Left ventricle myocardium inferior (tissue), 1 donor: Measurements from ENCODE around the gene MYO9A. TPM values are rescaled to one million over a fixed set of nuclear protein-coding genes. Genes with fewer than 3 reads are reported as not detected.

ENCODE experiments used
- DNase-seq: peaks from one replicate; pipeline ENCODE4 v3.0.0-alpha.2; 2020
- H3K27ac ChIP-seq: fragments of 200-600 bp; replicated peaks from 2 replicates; pipeline ENCODE4 v1.8.0; 2021
- H3K27me3 ChIP-seq: fragments of 200-600 bp; 2 replicates; pipeline ENCODE4 v1.8.0; 2021; ENCODE audit warnings: low read depth
- H3K36me3 ChIP-seq: fragments of 200-600 bp; 2 replicates; pipeline ENCODE4 v1.8.0; 2021
- H3K4me1 ChIP-seq: fragments of 200-600 bp; 2 replicates; pipeline ENCODE4 v1.8.0; 2021
- H3K4me3 ChIP-seq: fragments of 200-600 bp; 2 replicates; pipeline ENCODE4 v1.8.0; 2021; ENCODE audit warnings: mild to moderate bottlenecking, moderate library complexity
- H3K9me3 ChIP-seq: fragments of 200-600 bp; replicated peaks from 2 replicates; pipeline ENCODE4 v1.8.0; 2021
- intact Hi-C: fragments of 100-400 bp; cut with micrococcal nuclease; formaldehyde crosslinking; loops from one replicate; pipeline ENCODE4 v1.11.0; 2022
- total RNA-seq: library from RNA; stranded (reverse); fragmentation: NEBNext Ultra II Directional; extraction: Animal tissue kit (Norgen Biotek cat#: 25700); gene quantifications from one replicate; pipeline ENCODE4 v1.2.1, GENCODE V29; 2021
- TF ChIP-seq, protein P1 (sequence below): fragments of 200-600 bp; IDR thresholded peaks from 2 replicates; pipeline ENCODE4 v1.8.0; 2021; ENCODE audit warnings: antibody characterized with exemption, mild to moderate bottlenecking, borderline replicate concordance
- donor health status: DM: no; HTN: yes; CAD: no; lungs with severe emphysema.

The MYO9A gene
- total RNA-seq, 1 donor from 2014 or later, result 22.5 TPM

DNA sequence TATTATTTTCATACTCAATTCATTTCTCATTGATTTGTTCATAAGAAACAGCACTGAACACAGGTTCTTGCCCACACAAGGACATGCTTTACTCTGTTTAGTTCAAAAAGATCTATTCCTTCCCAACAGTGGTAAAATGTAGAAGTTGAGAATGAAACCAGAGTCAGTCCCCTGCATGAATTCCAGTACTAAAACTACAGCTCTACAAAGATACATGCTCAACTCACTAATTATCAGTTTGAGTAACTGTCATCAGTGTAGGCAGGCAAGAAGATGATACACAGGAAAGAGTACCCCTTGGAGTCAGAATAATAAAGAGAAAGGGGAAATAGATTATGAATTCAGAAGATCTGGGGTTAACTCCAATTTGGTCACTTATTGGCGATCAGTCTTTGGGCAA lies 264.4 kb downstream of the MYO9A start:
- no peaks in the 10 kb centered on the region for H3K9me3 ChIP-seq
- H3K4me3 ChIP-seq, result no peak overlapping the region
- no peak for DNase-seq
- H3K27ac ChIP-seq, result no peak overlapping the region
- H3K4me1 ChIP-seq, result no peaks in the 10 kb centered on the region
- H3K27me3 ChIP-seq, result no peaks in the 10 kb centered on the region
- TF ChIP-seq, protein P1, sequence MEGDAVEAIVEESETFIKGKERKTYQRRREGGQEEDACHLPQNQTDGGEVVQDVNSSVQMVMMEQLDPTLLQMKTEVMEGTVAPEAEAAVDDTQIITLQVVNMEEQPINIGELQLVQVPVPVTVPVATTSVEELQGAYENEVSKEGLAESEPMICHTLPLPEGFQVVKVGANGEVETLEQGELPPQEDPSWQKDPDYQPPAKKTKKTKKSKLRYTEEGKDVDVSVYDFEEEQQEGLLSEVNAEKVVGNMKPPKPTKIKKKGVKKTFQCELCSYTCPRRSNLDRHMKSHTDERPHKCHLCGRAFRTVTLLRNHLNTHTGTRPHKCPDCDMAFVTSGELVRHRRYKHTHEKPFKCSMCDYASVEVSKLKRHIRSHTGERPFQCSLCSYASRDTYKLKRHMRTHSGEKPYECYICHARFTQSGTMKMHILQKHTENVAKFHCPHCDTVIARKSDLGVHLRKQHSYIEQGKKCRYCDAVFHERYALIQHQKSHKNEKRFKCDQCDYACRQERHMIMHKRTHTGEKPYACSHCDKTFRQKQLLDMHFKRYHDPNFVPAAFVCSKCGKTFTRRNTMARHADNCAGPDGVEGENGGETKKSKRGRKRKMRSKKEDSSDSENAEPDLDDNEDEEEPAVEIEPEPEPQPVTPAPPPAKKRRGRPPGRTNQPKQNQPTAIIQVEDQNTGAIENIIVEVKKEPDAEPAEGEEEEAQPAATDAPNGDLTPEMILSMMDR, result no peak
- peaks cover 76% of the 10 kb centered on the region for H3K36me3 ChIP-seq
- intact Hi-C loops, result no loop called here

DNA sequence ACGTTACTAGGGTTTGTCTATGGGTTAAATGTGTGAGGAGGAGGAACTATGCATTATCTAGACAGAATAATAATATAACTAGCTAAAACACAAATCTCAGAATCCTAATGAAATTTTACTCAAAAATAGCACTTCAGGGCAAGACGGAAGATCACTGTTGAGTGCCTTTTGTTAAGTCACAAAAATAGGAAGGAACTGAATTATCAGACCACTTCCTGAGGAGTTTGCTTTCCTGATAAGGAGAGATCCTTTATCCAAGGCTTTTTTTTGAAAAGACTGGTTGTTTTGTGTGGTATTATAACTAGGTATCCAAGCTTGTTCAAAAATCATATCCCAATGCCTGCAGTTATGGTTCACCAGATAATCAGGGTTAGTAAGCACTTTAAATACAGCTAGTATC lies 273.0 kb downstream of the MYO9A start:
- H3K27me3 ChIP-seq, result no peaks in the 10 kb centered on the region
- peaks cover 10% of the 10 kb centered on the region for H3K4me1 ChIP-seq
- peaks cover 87% of the 10 kb centered on the region for H3K36me3 ChIP-seq
- H3K9me3 ChIP-seq, result no peaks in the 10 kb centered on the region
- H3K4me3 ChIP-seq, result no peak overlapping the region
- intact Hi-C loops, result no loop called here
- H3K27ac ChIP-seq, result no peak overlapping the region
- TF ChIP-seq, protein P1, result no peak
- DNase-seq, result no peak

DNA sequence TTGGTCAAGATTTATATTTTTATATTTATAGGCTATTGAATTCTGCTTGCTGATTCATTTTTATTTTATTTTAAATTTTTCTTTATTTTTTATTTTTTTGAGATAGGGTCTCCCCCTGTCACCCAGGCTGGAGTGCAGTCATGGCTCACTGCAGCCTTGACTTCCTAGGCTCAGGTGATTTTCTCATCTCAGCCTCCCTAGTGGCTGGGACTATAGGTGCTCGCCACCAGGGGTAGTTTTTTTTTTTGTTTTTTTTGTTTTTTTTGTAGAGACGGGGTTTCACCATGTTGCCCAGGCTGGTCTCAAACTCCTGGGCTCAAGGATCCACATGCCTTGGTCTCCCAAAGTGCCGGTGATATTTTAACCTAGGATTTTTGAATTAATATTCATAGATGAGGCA lies 276.4 kb downstream of the MYO9A start:
- intact Hi-C loops, result no loop called here
- no peak for DNase-seq
- Histone ChIP-seq H3K4me1 (peaks cover 16% of the 10 kb centered on the region), H3K36me3 (peaks cover 54% of the 10 kb centered on the region), H3K4me3 (no peak overlapping the region), H3K9me3 (no peaks in the 10 kb centered on the region), H3K27ac (no peak overlapping the region), H3K27me3 (no peaks in the 10 kb centered on the region)
- TF ChIP-seq, protein P1, result no peak

DNA sequence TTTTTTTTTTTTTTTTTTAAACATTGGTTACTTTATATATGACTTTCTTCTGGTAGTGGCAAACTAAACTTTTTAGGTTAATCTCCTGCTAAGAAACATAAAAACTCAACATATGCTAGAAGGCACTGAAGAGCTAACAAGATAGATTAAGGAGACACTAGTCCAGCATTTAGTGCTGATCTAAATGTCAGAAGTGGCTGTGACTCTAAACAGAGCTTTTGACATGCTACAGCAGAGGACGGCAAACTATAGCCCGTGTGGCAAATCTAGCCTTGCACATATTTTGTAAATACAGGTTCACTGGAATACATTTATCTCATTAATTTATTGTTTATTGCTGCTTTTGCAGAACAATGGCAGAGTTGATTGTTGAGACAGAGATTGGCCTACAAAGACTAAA lies 287.0 kb downstream of the MYO9A start:
- DNase-seq, result no peak
- no peaks in the 10 kb centered on the region for H3K27me3 ChIP-seq
- no peak overlapping the region for H3K27ac ChIP-seq
- intact Hi-C loops, result no loop called here
- no peak overlapping the region for H3K4me3 ChIP-seq
- H3K36me3 ChIP-seq, result peaks cover 44% of the 10 kb centered on the region
- TF ChIP-seq, protein P1, result no peak
- H3K4me1 ChIP-seq, result peaks cover 11% of the 10 kb centered on the region
- no peaks in the 10 kb centered on the region for H3K9me3 ChIP-seq

DNA sequence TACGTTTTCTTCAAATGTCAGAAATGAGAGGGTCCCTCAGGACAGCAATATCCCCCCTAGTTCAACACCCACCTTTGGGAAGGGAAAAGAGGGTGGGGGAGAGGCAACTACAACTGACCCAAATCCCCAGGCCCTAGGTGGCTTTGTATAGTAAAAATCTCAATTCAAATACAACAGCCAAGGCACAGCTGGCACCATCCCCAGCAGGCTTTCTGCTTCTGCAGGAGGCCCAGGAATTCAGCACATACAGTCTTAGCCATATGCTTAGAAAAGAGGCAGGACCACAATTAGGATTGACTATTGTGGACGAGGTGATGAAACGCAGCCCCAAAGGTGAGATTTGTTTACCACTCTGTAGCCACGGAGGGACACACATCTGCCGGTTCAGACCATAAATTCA lies 291.8 kb downstream of the MYO9A start:
- H3K27me3 ChIP-seq, result no peaks in the 10 kb centered on the region
- H3K4me1 ChIP-seq, result peaks cover 5% of the 10 kb centered on the region
- H3K36me3 ChIP-seq, result peaks cover 90% of the 10 kb centered on the region
- intact Hi-C loops, result no loop called here
- no peak overlapping the region for H3K4me3 ChIP-seq
- TF ChIP-seq, protein P1, result no peak
- H3K9me3 ChIP-seq, result peaks cover 27% of the 10 kb centered on the region
- no peak overlapping the region for H3K27ac ChIP-seq
- DNase-seq, result no peak
